SK-N-SH treated with all-trans-retinoic acid at 6 μM for 48 hours (cell line): Measurements from ENCODE around the gene BOC.

Source experiments
- ATAC-seq: fragments of 200-7000 bp; cut with Tn5 transposase; 3 replicates; pipeline ENCODE4 v1.9.1; 2020; ENCODE audit warnings: mild to moderate bottlenecking, moderate library complexity
- ARNTL ChIP-seq: fragments of 450-650 bp; formaldehyde crosslinking; IDR thresholded peaks from 2 replicates; pipeline ENCODE4 v1.5.0; 2020; ENCODE audit warnings: low read depth, mild to moderate bottlenecking, moderate library complexity, borderline replicate concordance
- BACH2 ChIP-seq: fragments of 250-450 bp; sonication (Bioruptor Pico); IDR thresholded peaks from 2 replicates; pipeline ENCODE4 v1.9.0; 2021; ENCODE audit warnings: mild to moderate bottlenecking, borderline replicate concordance
- CREB5 ChIP-seq: fragments of 250-450 bp; sonication (Bioruptor Pico); IDR thresholded peaks from 2 replicates; pipeline ENCODE4 v1.5.1; 2020; ENCODE audit warnings: low read depth, mild to moderate bottlenecking, moderate library complexity
- CSDC2 ChIP-seq: fragments of 250-450 bp; sonication (Bioruptor Pico); IDR thresholded peaks from 2 replicates; pipeline ENCODE4 v1.5.0; 2020; ENCODE audit warnings: mild to moderate bottlenecking, moderate library complexity
- CSRNP3 ChIP-seq: fragments of 250-450 bp; sonication (Bioruptor Pico); IDR thresholded peaks from 2 replicates; pipeline ENCODE4 v1.5.1; 2021; ENCODE audit warnings: mild to moderate bottlenecking, moderate library complexity
- ESRRG ChIP-seq: fragments of 250-450 bp; sonication (Bioruptor Pico); IDR thresholded peaks from 2 replicates; pipeline ENCODE4 v1.6.1; 2021; ENCODE audit warnings: mild to moderate bottlenecking
- GLIS3 ChIP-seq: fragments of 250-450 bp; sonication (Bioruptor Pico); IDR thresholded peaks from 2 replicates; pipeline ENCODE4 v1.5.0; 2020; ENCODE audit warnings: mild to moderate bottlenecking, moderate library complexity
- ISL1 ChIP-seq: fragments of 250-450 bp; sonication (Bioruptor Pico); IDR thresholded peaks from 2 replicates; pipeline ENCODE4 v2.1.2; 2022; ENCODE audit warnings: mild to moderate bottlenecking, moderate library complexity
- OSR1 ChIP-seq: fragments of 250-450 bp; sonication (Bioruptor Pico); IDR thresholded peaks from 2 replicates; pipeline ENCODE4 v1.8.0; 2022; ENCODE audit warnings: moderate library complexity, mild to moderate bottlenecking, inconsistent platforms
- PATZ1 ChIP-seq: fragments of 250-450 bp; sonication (Bioruptor Pico); IDR thresholded peaks from 2 replicates; pipeline ENCODE4 v1.8.0; 2020; ENCODE audit warnings: mild to moderate bottlenecking, moderate library complexity, borderline replicate concordance
- POU6F1 ChIP-seq: fragments of 250-450 bp; sonication (Bioruptor Pico); IDR thresholded peaks from 2 replicates; pipeline ENCODE4 v1.8.0; 2021; ENCODE audit warnings: low read depth, mild to moderate bottlenecking, moderate library complexity, borderline replicate concordance
- PPARA ChIP-seq: fragments of 250-450 bp; sonication (Bioruptor Pico); IDR thresholded peaks from 2 replicates; pipeline ENCODE4 v1.5.0; 2020; ENCODE audit warnings: mild to moderate bottlenecking, borderline replicate concordance
- RARB ChIP-seq: fragments of 250-450 bp; sonication (Bioruptor Pico); IDR thresholded peaks from 2 replicates; pipeline ENCODE4 v1.8.0; 2021; ENCODE audit warnings: mild to moderate bottlenecking, moderate library complexity
- SNAI2 ChIP-seq: fragments of 250-450 bp; sonication (Bioruptor Pico); IDR thresholded peaks from 2 replicates; pipeline ENCODE4 v1.5.0; 2020; ENCODE audit warnings: mild to moderate bottlenecking, moderate library complexity
- TCF4 ChIP-seq: fragments of 250-450 bp; sonication (Bioruptor Pico); IDR thresholded peaks from 2 replicates; pipeline ENCODE4 v1.8.0; 2021; ENCODE audit warnings: mild to moderate bottlenecking, moderate library complexity, borderline replicate concordance
- TOX ChIP-seq: fragments of 250-450 bp; sonication (Bioruptor Pico); IDR thresholded peaks from 2 replicates; pipeline ENCODE4 v1.8.0; 2021; ENCODE audit warnings: mild to moderate bottlenecking, moderate library complexity, borderline replicate concordance
- ZC3H10 ChIP-seq: fragments of 250-450 bp; sonication (Bioruptor Pico); IDR thresholded peaks from 2 replicates; pipeline ENCODE4 v1.5.1; 2021; ENCODE audit warnings: mild to moderate bottlenecking, moderate library complexity
- ZFP3 ChIP-seq: fragments of 250-450 bp; sonication (Bioruptor Pico); IDR thresholded peaks from 2 replicates; pipeline ENCODE4 v1.5.0; 2020; ENCODE audit warnings: mild to moderate bottlenecking, moderate library complexity
- ZFP30 ChIP-seq: fragments of 450-650 bp; formaldehyde crosslinking; IDR thresholded peaks from 2 replicates; pipeline ENCODE4 v1.5.0; 2022; ENCODE audit warnings: mild to moderate bottlenecking, moderate library complexity
- ZNF70 ChIP-seq: fragments of 450-650 bp; formaldehyde crosslinking; IDR thresholded peaks from 2 replicates; pipeline ENCODE4 v1.5.0; 2020; ENCODE audit warnings: mild to moderate bottlenecking, moderate library complexity
- ZNF8 ChIP-seq: fragments of 450-650 bp; formaldehyde crosslinking; IDR thresholded peaks from 2 replicates; pipeline ENCODE4 v1.5.0; 2020; ENCODE audit warnings: mild to moderate bottlenecking, moderate library complexity

Gene BOC

GRCh38 chr3:113271594-113272384, 60.4 kb downstream of the BOC start (continued):
- TF ChIP-seq PATZ1 (CRISPR knock-in tag) (no peak), ZFP30 (CRISPR knock-in tag) (no peak), TOX (CRISPR knock-in tag) (no peak), SNAI2 (no peak), POU6F1 (CRISPR knock-in tag) (no peak), CREB5 (CRISPR knock-in tag) (no peak), RARB (no peak), ESRRG (no peak), ZFP3 (CRISPR knock-in tag) (no peak)

- ATAC-seq, result no peak
- no peak for TF ChIP-seq ZFP3 (CRISPR knock-in tag)
- TF ChIP-seq TCF4 (CRISPR knock-in tag), result no peak
- TF ChIP-seq SNAI2, result no peak
- TF ChIP-seq GLIS3 (CRISPR knock-in tag), result no peak
- no peak for TF ChIP-seq PPARA (CRISPR knock-in tag)
- TF ChIP-seq TOX (CRISPR knock-in tag), result no peak
- TF ChIP-seq ZNF70 (CRISPR knock-in tag), result no peak
- no peak for TF ChIP-seq ZC3H10 (CRISPR knock-in tag)
- TF ChIP-seq POU6F1 (CRISPR knock-in tag), result no peak
- no peak for TF ChIP-seq BACH2
- TF ChIP-seq ISL1 (CRISPR knock-in tag), result no peak
- no peak for TF ChIP-seq ZNF8 (CRISPR knock-in tag)
- TF ChIP-seq OSR1 (CRISPR knock-in tag), result no peak
- TF ChIP-seq ESRRG, result no peak
- TF ChIP-seq CSRNP3 (CRISPR knock-in tag), result no peak
- no peak for TF ChIP-seq RARB
- TF ChIP-seq, all 23 proteins: peak for 0
These were observed 61.0 kb downstream of the BOC start for GRCh38 chr3:113272385-113272779.

GRCh38 chr3:113273011-113273410, 61.7 kb downstream of the BOC start:
- ATAC-seq, result no peak
- TF ChIP-seq ZNF8 (CRISPR knock-in tag) (no peak), PPARA (CRISPR knock-in tag) (no peak), ZC3H10 (CRISPR knock-in tag) (no peak), OSR1 (CRISPR knock-in tag) (no peak), TOX (CRISPR knock-in tag) (no peak), PATZ1 (CRISPR knock-in tag) (no peak), ARNTL (CRISPR knock-in tag) (no peak), ZNF70 (CRISPR knock-in tag) (no peak), CSRNP3 (CRISPR knock-in tag) (no peak), BACH2 (no peak), ZFP3 (CRISPR knock-in tag) (no peak), RARB (no peak), ISL1 (CRISPR knock-in tag) (no peak), CSDC2 (CRISPR knock-in tag) (no peak), ESRRG (no peak), ZFP30 (CRISPR knock-in tag) (no peak)
- TF ChIP-seq, all 23 proteins: peak for 0
